H1 (cell line): Measurements from ENCODE around the gene MAN1A2.

ENCODE experiments used
- ATF3 ChIP-seq: IDR thresholded peaks from 2 replicates; pipeline ENCODE4 v1.6.1; 2011; ENCODE audit warnings: low read depth, mild to moderate bottlenecking, low read length; ENCODE audit not compliant: insufficient read depth
- CHD1 ChIP-seq: IDR thresholded peaks from 2 replicates; pipeline ENCODE4 v1.6.1; 2012; ENCODE audit warnings: low read depth, low read length, improper control_type of control experiment
- CREB1 ChIP-seq: IDR thresholded peaks from 2 replicates; pipeline ENCODE4 v1.6.1; 2012; ENCODE audit warnings: inconsistent platforms
- EP300 ChIP-seq, 2 experiments: IDR thresholded peaks; 1 replicate in 1 of 2; 2 replicates in 1 of 2; pipeline ENCODE4 v1.6.1; 2011 to 2012; ENCODE audit warnings: low read depth in 2 of 2, low read length in 2 of 2, mild to moderate bottlenecking in 2 of 2, borderline replicate concordance in 1 of 2, inconsistent platforms in 1 of 2, moderate library complexity in 1 of 2
- JUN ChIP-seq: IDR thresholded peaks from 2 replicates; pipeline ENCODE4 v1.6.1; 2011; ENCODE audit warnings: low read depth, mild to moderate bottlenecking, improper control_type of control experiment, low read length
- POLR2A ChIP-seq, 2 experiments: IDR thresholded peaks; 1 replicate in 1 of 2; 2 replicates in 1 of 2; pipeline ENCODE4 v1.6.1; 2011; ENCODE audit warnings: low read depth in 2 of 2, low read length in 2 of 2, mild to moderate bottlenecking in 2 of 2; ENCODE audit errors: control extremely low read depth in 1 of 2
- POLR2AphosphoS5 ChIP-seq: IDR thresholded peaks from 2 replicates; pipeline ENCODE4 v1.6.1; 2011; ENCODE audit warnings: low read depth, low read length
- RAD21 ChIP-seq, 2 experiments: IDR thresholded peaks in 1 of 2; conservative IDR thresholded peaks in 1 of 2; 2 replicates each; pipeline ENCODE4 v1.6.1; 2011; ENCODE audit warnings: low read depth in 2 of 2, low read length in 2 of 2, improper control_type of control experiment in 1 of 2, inconsistent platforms in 1 of 2, mild to moderate bottlenecking in 1 of 2, moderate library complexity in 1 of 2
- TF ChIP-seq, protein P1 (sequence below), 3 experiments: IDR thresholded peaks; 1 replicate in 2 of 3; 2 replicates in 1 of 3; pipeline versions ENCODE4 v1.5.1 to v1.6.1; 2011; ENCODE audit warnings: low read length in 3 of 3, mild to moderate bottlenecking in 3 of 3, inconsistent platforms in 2 of 3, low read depth in 1 of 3, moderate library complexity in 1 of 3; ENCODE audit not compliant: insufficient read depth in 1 of 3; ENCODE audit errors: control extremely low read depth in 1 of 3

DNA sequence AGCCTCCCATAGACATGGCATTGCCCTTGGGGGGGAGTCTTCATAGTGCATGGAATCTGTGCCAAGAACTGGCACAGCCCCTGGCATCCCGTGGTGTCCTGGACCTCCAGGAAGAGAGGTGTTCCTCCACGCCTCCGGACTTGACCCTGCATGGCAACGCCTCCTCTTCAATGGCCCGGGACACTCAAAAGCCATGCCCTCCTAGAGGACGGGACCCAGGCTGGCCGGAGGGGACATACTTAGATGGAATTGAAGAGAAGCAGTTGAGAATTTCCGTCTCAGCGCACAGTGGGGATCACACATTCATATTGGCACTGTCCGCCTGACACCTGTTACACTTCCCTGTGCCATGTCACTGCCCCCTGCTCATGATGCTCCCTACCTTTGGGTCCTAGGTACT, 200.2 kb downstream of the MAN1A2 start:
- TF ChIP-seq POLR2A (IDR thresholded peaks at IDR 0.05; ENCODE audit: control extremely low read depth in 1 of 2, low read depth in 2 of 2, low read length in 2 of 2), result no peak
- TF ChIP-seq, protein P1, sequence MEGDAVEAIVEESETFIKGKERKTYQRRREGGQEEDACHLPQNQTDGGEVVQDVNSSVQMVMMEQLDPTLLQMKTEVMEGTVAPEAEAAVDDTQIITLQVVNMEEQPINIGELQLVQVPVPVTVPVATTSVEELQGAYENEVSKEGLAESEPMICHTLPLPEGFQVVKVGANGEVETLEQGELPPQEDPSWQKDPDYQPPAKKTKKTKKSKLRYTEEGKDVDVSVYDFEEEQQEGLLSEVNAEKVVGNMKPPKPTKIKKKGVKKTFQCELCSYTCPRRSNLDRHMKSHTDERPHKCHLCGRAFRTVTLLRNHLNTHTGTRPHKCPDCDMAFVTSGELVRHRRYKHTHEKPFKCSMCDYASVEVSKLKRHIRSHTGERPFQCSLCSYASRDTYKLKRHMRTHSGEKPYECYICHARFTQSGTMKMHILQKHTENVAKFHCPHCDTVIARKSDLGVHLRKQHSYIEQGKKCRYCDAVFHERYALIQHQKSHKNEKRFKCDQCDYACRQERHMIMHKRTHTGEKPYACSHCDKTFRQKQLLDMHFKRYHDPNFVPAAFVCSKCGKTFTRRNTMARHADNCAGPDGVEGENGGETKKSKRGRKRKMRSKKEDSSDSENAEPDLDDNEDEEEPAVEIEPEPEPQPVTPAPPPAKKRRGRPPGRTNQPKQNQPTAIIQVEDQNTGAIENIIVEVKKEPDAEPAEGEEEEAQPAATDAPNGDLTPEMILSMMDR (IDR thresholded peaks at IDR 0.05; ENCODE audit: control extremely low read depth in 1 of 3, insufficient read depth in 1 of 3, low read depth in 1 of 3, low read length in 3 of 3), result no peak
- no peak for TF ChIP-seq ATF3
- TF ChIP-seq RAD21 (IDR thresholded peaks at IDR 0.05 in 1 of 2, conservative IDR thresholded peaks at IDR 0.05 in 1 of 2; ENCODE audit: low read depth in 2 of 2, low read length in 2 of 2), result no peak
- TF ChIP-seq JUN, result no peak
- TF ChIP-seq POLR2AphosphoS5, result no peak
- TF ChIP-seq CHD1, result no peak
- TF ChIP-seq EP300 (IDR thresholded peaks at IDR 0.05; ENCODE audit: borderline replicate concordance in 1 of 2, low read depth in 2 of 2, low read length in 2 of 2), result no peak
- no peak for TF ChIP-seq CREB1
